ENCODE measurements around the gene NOS2.
A peak's percentile ranks its signal among the peaks of the same experiment; 100 is the strongest.
"Not testable (repeated sequence)": the region's sequence is repeated elsewhere in the genome, so short reads cannot be mapped to it uniquely, and the experiment has no call there.

The NOS2 gene

DNA sequence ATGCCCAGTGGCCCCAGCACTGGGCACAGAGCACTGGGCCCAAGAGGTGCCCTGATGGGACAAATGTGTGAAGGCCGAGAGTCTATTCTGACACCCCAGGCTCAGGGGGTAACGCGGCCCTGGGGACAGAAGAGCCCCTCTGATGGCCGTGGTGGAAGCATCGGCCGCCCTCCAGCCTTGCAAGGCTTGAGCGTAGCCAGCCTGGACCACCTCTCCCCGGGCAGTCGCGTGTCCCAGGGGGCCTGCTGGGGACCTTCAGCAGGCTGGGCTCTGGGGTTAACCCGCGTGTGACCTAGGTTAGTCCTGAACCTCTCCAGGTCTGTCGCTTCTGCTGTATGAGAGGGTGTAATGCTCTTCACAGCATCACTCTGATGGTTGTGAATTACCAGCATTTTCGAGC is 40.8 kb downstream of the NOS2 start:
- TF ChIP-seq CTCF (IDR thresholded peaks at IDR 0.05; ENCODE audit: insufficient read depth, low read depth, low read length, missing control alignments): no peak
- no peak overlapping the region for H3K4me3 ChIP-seq (ENCODE audit: low read depth, low read length)
- DNase-seq (ENCODE audit: low read depth): no peak

DNA sequence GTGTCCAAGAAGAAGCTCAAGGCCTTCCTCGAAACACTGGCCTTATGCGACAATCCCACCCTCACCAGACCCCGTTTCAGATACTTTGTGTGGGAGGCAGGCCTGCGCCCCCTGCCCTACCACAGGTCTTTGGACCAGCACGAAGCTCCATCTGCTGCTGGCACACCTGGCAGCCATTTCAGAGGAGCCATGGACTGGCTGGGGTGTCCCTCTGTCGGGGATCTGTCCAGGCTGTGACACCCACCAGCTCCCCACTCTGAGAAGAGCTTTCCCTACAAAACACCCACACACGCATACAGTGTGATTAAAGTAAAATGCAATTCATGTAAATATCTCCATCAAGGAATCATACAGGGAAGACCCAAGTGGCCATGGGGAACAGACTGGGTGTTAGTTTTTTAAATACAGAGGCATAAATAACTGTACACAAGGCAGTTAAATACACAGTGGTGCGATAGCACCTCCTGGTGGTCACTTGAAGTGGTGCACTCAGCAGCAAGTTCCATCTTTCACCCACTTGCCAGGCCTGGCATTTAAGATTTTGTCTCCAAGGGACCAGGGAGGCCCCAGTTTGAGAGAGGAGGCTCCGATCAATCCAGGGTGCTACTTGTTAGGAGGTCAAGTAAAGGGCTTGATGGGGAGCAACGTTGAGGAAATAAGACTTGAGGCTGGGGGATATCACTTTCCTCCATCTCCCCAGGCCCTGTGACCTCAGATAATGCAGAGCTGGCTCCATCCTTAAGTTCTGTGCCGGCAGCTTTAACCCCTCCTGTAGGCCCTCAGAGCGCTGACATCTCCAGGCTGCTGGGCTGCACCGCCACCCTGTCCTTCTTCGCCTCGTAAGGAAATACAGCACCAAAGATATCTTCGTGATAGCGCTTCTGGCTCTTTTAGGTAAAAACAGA is 43.6 kb downstream of the NOS2 start:
- H3K4me3 ChIP-seq (ENCODE audit: low read depth, low read length): no peak overlapping the region
- TF ChIP-seq CTCF (IDR thresholded peaks at IDR 0.05; ENCODE audit: insufficient read depth, low read depth, low read length, missing control alignments): peak; percentile 80
- peak; percentile 73 for DNase-seq (ENCODE audit: low read depth)

DNA sequence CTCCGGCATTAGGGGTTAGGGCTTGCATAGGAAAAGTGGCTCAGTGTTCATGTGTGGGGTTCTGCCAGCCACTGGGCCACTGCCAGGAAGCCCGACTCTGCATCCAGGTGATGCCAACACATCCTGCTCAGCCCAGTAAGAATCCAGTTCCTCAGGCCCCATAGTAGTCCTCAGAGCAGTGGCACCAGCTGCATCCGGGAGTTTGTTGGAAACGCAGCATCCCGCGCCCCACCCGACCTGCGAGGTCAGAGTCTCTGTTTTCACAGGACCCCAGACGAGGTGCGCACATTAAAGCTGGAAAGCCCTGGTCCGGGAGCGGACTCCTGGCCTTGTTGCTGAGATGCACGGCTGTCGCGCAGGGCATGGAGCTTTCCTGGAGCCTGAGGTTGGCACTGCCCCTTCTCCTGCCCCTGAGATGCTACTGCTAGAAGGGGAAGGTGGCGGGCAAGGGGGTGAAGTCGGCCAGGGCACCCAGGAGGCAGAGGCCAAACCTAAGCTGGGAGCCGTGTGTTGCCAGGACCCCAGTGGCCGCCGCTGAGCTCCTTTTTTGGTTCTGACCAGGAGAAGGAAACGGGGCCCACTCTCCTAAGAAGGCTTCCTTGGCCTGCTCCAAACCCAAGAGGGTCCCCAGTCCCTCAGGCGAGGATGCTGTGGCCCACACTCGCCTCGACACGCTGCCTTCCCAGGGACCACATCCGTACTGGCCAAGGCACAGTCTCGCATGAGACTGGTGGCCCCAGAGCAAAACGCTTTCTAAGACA is 44.4 kb downstream of the NOS2 start:
- no peak for DNase-seq (ENCODE audit: low read depth)
- H3K4me3 ChIP-seq (ENCODE audit: low read depth, low read length): no peak overlapping the region
- no peak for TF ChIP-seq CTCF (IDR thresholded peaks at IDR 0.05; ENCODE audit: insufficient read depth, low read depth, low read length, missing control alignments)

- no peak overlapping the region for H3K4me3 ChIP-seq (ENCODE audit: low read depth, low read length)
- TF ChIP-seq CTCF (IDR thresholded peaks at IDR 0.05; ENCODE audit: insufficient read depth, low read depth, low read length, missing control alignments): no peak
- DNase-seq (ENCODE audit: low read depth): no peak
Measured at GRCh38 chr17:27754549-27754948, 45.8 kb downstream of the NOS2 start.

DNA sequence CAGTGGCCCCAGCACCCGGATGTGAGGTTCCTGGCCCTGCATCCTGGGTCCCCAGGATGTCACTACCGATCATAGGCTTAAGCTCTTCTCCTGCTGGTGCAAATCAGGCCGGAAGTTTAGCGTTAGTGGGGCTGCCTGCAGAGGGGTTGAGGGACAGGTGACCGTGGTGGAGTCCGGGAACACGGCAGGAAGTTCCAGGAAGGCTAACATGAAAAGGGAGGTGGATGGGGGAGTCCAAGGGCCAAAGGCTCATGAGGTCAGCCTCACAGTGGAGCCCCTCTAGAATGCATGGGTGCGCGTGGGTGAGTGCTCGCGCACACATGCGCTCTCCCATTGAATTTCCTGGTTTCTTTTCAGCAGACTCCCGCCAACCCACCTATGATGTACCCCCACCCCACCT is 46.6 kb downstream of the NOS2 start:
- DNase-seq (ENCODE audit: low read depth): not testable (repeated sequence)

GRCh38 chr17:27752831-27753619 is 47.3 kb downstream of the NOS2 start:
- DNase-seq (ENCODE audit: low read depth); H3K4me3 ChIP-seq (ENCODE audit: low read depth, low read length): not testable (repeated sequence)

More for the DNA sequence above, 46.6 kb downstream of the NOS2 start:
- H3K4me3 ChIP-seq (ENCODE audit: low read depth, low read length): not testable (repeated sequence)

GRCh38 chr17:27751622-27752490 is 48.5 kb downstream of the NOS2 start:
- no peak for DNase-seq (ENCODE audit: low read depth)
- TF ChIP-seq CTCF (IDR thresholded peaks at IDR 0.05; ENCODE audit: insufficient read depth, low read depth, low read length, missing control alignments): no peak
- H3K4me3 ChIP-seq (ENCODE audit: low read depth, low read length): no peak overlapping the region

All from GM12865 (cell line).